Measurements from ENCODE around the gene RGS5. TPM values are rescaled to one million over a fixed set of nuclear protein-coding genes. Genes with fewer than 3 reads are reported as not detected.
A peak's percentile ranks its signal among the peaks of the same experiment; 100 is the strongest.

The RGS5 gene
- total and polyA plus RNA-seq, 2 donors from 2014 or later, result 60.5 to 359 TPM

GRCh38 chr1:163170975-163171676 is 31.6 kb downstream of the RGS5 start:
- H3K36me3 ChIP-seq (ENCODE audit: control insufficient read depth in 2 of 3, insufficient read depth in 3 of 3, low read length in 3 of 3), result no peaks in the 10 kb centered on the region
- no peak for FAIRE-seq
- no peaks in the 10 kb centered on the region for H3K9me3 ChIP-seq (ENCODE audit: control insufficient read depth in 2 of 3, insufficient read depth in 1 of 3, low read length in 3 of 3)
- peak in 2 of 5 donors; percentile 12 to 17 for DNase-seq
- no peaks in the 10 kb centered on the region for H3K27me3 ChIP-seq (ENCODE audit: control insufficient read depth, insufficient read depth, low read length)
- H3K27ac ChIP-seq (ENCODE audit: low read depth in 2 of 2, low read length in 2 of 2), result no peak overlapping the region
- no peak overlapping the region for H3K4me3 ChIP-seq (ENCODE audit: low read length in 3 of 3)
- H3K4me1 ChIP-seq (ENCODE audit: control insufficient read depth in 2 of 3, insufficient read depth in 2 of 3, low read depth in 1 of 3, low read length in 3 of 3), result peaks cover 0 to 3% (median 0%) of the 10 kb centered on the region in 3 donors
- H3K9ac ChIP-seq (ENCODE audit: low read length in 3 of 3), result no peak overlapping the region
- intact Hi-C loops (cut with DNase I), result loop anchor here (10.0 kb wide), 1 partner anchor 286 kb away; no protein-coding TSS in a partner anchor
- TF ChIP-seq CTCF (IDR thresholded peaks at IDR 0.05; ENCODE audit: borderline replicate concordance, extremely low read depth, insufficient read depth), result no peak

- Histone ChIP-seq H3K4me3 (ENCODE audit: low read length in 3 of 3) (no peak overlapping the region), H3K9ac (ENCODE audit: low read length in 3 of 3) (no peak overlapping the region), H3K36me3 (ENCODE audit: control insufficient read depth in 2 of 3, insufficient read depth in 3 of 3, low read length in 3 of 3) (no peaks in the 10 kb centered on the region), H3K4me1 (ENCODE audit: control insufficient read depth in 2 of 3, insufficient read depth in 2 of 3, low read depth in 1 of 3, low read length in 3 of 3) (peaks cover 0 to 3% (median 0%) of the 10 kb centered on the region in 3 donors), H3K27ac (ENCODE audit: low read depth in 2 of 2, low read length in 2 of 2) (no peak overlapping the region), H3K27me3 (ENCODE audit: control insufficient read depth, insufficient read depth, low read length) (no peaks in the 10 kb centered on the region), H3K9me3 (ENCODE audit: control insufficient read depth in 2 of 3, insufficient read depth in 1 of 3, low read length in 3 of 3) (no peaks in the 10 kb centered on the region)
- intact Hi-C loops (cut with DNase I), result loop anchor here (10.0 kb wide), 1 partner anchor 286 kb away; no protein-coding TSS in a partner anchor
- TF ChIP-seq CTCF (IDR thresholded peaks at IDR 0.05; ENCODE audit: borderline replicate concordance, extremely low read depth, insufficient read depth), result no peak
- FAIRE-seq (no peak), DNase-seq (no peak)
Observed at GRCh38 chr1:163170331-163170730, 32.4 kb downstream of the RGS5 start.

- intact Hi-C loops (cut with DNase I), result no loop called here
- no peak overlapping the region for H3K4me3 ChIP-seq (ENCODE audit: low read length in 3 of 3)
- H3K27ac ChIP-seq (ENCODE audit: low read depth in 2 of 2, low read length in 2 of 2), result no peak overlapping the region
- H3K27me3 ChIP-seq (ENCODE audit: control insufficient read depth, insufficient read depth, low read length), result no peaks in the 10 kb centered on the region
- FAIRE-seq (no peak), DNase-seq (no peak)
- no peaks in the 10 kb centered on the region for H3K36me3 ChIP-seq (ENCODE audit: control insufficient read depth in 2 of 3, insufficient read depth in 3 of 3, low read length in 3 of 3)
- peaks cover 0 to 3% (median 0%) of the 10 kb centered on the region in 3 donors for H3K4me1 ChIP-seq (ENCODE audit: control insufficient read depth in 2 of 3, insufficient read depth in 2 of 3, low read depth in 1 of 3, low read length in 3 of 3)
- no peak for TF ChIP-seq CTCF (IDR thresholded peaks at IDR 0.05; ENCODE audit: borderline replicate concordance, extremely low read depth, insufficient read depth)
- H3K9me3 ChIP-seq (ENCODE audit: control insufficient read depth in 2 of 3, insufficient read depth in 1 of 3, low read length in 3 of 3), result no peaks in the 10 kb centered on the region
- H3K9ac ChIP-seq (ENCODE audit: low read length in 3 of 3), result no peak overlapping the region
Observed at GRCh38 chr1:163169553-163169952, 33.2 kb downstream of the RGS5 start.
